ENCODE results near the gene PGBD5.

PGBD5 gene

DNA sequence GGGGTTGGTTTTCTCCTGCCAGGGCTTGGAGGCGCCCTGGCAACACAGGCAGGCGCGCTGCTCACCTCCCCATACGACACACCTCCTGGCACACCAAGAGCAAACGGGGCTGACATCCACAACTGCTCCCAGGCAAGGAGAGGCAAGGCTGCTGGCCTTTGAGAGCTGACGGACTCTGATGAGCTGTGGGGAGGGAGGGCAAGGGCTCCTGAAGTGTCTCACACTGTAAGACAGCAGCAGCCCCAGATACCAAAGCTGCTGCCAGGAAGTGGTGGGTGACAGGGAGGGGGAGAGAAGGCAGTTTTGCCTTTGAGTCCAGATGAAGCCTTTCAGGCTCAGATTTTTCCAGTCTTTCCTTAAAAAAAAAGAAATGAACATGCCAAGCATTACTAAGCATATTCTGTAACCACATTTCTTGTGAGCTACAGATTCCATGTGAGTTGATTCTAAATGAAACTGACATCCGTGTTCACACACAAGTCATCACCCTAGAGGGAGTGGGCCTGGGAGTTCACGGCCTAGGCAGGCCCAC lies 24.3 kb downstream of the PGBD5 start:
- DNase-seq, result no peak
- Histone ChIP-seq H3K4me1 (no peaks in the 10 kb centered on the region), H3K9me3 (no peaks in the 10 kb centered on the region), H3K27me3 (no peaks in the 10 kb centered on the region), H3K4me3 (ENCODE audit: low read depth, low read length) (no peak overlapping the region), H3K36me3 (peaks cover under 1% of the 10 kb centered on the region; the same call in 1 of the 2 replicates)
- TF ChIP-seq, protein P1, sequence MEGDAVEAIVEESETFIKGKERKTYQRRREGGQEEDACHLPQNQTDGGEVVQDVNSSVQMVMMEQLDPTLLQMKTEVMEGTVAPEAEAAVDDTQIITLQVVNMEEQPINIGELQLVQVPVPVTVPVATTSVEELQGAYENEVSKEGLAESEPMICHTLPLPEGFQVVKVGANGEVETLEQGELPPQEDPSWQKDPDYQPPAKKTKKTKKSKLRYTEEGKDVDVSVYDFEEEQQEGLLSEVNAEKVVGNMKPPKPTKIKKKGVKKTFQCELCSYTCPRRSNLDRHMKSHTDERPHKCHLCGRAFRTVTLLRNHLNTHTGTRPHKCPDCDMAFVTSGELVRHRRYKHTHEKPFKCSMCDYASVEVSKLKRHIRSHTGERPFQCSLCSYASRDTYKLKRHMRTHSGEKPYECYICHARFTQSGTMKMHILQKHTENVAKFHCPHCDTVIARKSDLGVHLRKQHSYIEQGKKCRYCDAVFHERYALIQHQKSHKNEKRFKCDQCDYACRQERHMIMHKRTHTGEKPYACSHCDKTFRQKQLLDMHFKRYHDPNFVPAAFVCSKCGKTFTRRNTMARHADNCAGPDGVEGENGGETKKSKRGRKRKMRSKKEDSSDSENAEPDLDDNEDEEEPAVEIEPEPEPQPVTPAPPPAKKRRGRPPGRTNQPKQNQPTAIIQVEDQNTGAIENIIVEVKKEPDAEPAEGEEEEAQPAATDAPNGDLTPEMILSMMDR (IDR thresholded peaks at IDR 0.05; ENCODE audit: low read depth, low read length), result no peak

DNA sequence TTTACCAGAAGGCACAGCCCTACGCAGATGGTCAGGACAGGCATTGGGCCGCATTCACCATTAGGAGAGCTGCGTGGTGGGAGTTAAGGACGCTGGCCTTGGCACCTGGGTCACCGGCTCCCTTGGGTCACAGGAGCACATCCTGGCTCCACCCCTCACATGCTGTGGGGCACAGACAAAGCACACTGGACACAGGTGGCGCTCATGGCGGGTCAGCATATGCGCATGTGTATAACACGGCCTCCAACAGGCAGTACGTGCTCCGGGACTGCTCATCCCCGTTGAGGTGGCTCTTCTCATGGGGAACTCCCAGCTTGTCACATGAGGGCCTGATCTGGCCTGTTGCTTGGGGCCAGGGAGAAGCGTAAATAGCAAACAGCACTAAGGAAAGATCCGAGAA lies 25.0 kb downstream of the PGBD5 start:
- no peak overlapping the region for H3K4me3 ChIP-seq (ENCODE audit: low read depth, low read length)
- H3K36me3 ChIP-seq, result peaks cover 2% of the 10 kb centered on the region; the same call in 1 of the 2 replicates
- no peak for DNase-seq
- no peaks in the 10 kb centered on the region for H3K9me3 ChIP-seq
- no peaks in the 10 kb centered on the region for H3K27me3 ChIP-seq
- TF ChIP-seq, protein P1 (IDR thresholded peaks at IDR 0.05; ENCODE audit: low read depth, low read length), result no peak
- H3K4me1 ChIP-seq, result no peaks in the 10 kb centered on the region

DNA sequence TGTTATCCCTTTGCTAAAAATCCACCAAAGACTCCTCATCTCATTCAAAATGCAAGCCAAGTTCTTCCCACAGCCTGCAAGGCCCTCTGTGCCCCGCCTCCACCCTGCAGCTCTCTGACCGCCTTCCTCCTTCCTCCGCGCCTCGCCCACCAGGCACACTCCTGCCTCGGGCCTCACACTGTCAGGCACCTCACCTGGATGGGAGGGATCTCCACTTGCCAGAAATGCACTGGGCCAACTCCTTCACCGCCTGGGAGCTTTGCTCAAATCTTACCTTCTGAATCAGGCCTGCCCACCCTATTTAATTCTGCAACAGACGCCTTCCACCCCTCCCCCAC lies 26.2 kb downstream of the PGBD5 start:
- H3K4me1 ChIP-seq, result no peaks in the 10 kb centered on the region
- TF ChIP-seq, protein P1 (IDR thresholded peaks at IDR 0.05; ENCODE audit: low read depth, low read length), result no peak
- DNase-seq, result no peak
- H3K9me3 ChIP-seq, result no peaks in the 10 kb centered on the region
- peaks cover 2% of the 10 kb centered on the region; the same call in 1 of the 2 replicates for H3K36me3 ChIP-seq
- no peaks in the 10 kb centered on the region for H3K27me3 ChIP-seq
- H3K4me3 ChIP-seq (ENCODE audit: low read depth, low read length), result no peak overlapping the region

DNA sequence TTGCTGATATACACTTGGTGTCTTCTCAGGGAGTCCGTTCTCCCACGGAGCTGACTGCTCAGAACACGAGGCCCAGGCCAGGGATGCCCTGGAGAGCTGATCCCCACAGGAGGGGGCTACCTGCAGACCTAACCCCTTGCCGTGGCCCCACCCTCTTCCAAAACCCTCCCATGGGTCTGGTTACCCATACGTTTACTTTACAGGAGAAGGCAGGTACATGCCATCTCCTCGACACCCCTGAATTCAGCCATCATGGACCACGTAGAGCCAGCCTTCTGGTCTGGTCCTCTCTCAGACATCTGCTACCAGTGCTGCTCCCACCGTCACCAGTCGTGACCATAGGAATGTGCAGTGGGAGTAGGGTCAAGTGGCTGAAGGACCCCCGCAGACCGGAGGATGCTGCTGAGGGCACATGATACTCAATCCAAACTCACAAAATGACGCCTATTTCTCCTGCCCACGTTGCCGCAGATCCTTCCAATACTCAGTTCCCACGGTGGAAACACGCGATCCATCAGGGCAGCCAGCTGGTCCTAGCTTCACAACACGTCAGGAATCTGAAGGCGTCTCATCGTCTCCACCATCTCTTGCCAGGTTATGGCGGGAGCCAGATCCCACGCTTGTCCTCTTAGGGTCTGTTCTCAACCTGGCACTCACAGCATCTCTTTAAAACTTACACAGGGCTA lies 26.7 kb downstream of the PGBD5 start:
- Histone ChIP-seq H3K36me3 (peaks cover 2% of the 10 kb centered on the region; the same call in 1 of the 2 replicates), H3K27me3 (no peaks in the 10 kb centered on the region), H3K4me1 (no peaks in the 10 kb centered on the region), H3K9me3 (no peaks in the 10 kb centered on the region), H3K4me3 (ENCODE audit: low read depth, low read length) (no peak overlapping the region)
- no peak for DNase-seq
- TF ChIP-seq, protein P1 (IDR thresholded peaks at IDR 0.05; ENCODE audit: low read depth, low read length), result no peak

DNA sequence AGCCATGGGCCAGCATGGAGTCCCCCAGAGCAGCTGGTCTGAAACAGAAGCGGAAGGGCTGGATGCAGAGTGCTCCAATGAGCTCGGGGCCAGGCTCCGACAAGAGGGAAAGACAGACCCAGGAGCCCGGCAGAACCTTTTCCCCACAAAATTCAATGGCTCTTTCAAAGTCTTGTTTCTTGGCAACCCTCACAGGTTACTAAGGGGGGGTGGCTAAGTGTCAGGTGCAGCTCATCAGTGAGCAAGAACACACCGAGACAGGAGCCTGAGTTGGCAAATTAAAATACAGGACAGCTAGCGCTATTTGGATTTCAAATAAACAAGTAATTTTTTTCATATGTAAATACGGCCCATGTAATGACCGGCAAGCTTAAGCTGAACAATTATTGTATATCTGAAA lies 27.3 kb downstream of the PGBD5 start:
- Histone ChIP-seq H3K27me3 (no peaks in the 10 kb centered on the region), H3K36me3 (peaks cover 2% of the 10 kb centered on the region; the same call in 1 of the 2 replicates), H3K4me3 (ENCODE audit: low read depth, low read length) (no peak overlapping the region), H3K4me1 (no peaks in the 10 kb centered on the region), H3K9me3 (no peaks in the 10 kb centered on the region)
- DNase-seq, result no peak
- TF ChIP-seq, protein P1 (IDR thresholded peaks at IDR 0.05; ENCODE audit: low read depth, low read length), result no peak

DNA sequence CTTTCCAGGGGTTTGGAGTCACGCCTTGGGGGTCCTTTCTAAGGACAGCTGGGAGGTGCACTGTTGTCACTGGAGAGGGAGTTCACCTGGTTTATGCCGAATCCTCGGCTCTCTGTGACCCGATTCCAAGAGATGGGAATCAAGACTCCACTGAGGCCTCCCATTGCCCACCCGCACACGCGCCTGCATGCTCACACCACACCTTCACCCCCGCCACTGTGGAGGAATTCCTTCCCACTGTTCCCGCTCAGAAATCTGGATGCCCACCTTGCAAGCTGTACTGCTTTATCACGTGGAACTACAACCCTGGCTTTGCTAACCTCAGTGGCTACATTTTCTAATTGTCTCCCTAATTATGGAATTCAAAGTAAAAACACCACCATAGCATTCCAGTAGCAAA lies 29.2 kb downstream of the PGBD5 start:
- Histone ChIP-seq H3K4me3 (ENCODE audit: low read depth, low read length) (no peak overlapping the region), H3K36me3 (peaks cover 2% of the 10 kb centered on the region; the same call in 1 of the 2 replicates), H3K4me1 (peaks cover 4% of the 10 kb centered on the region; the same call in 1 of the 2 replicates), H3K27me3 (no peaks in the 10 kb centered on the region), H3K9me3 (no peaks in the 10 kb centered on the region)
- no peak for DNase-seq
- TF ChIP-seq, protein P1 (IDR thresholded peaks at IDR 0.05; ENCODE audit: low read depth, low read length), result no peak

Measured in BE2C (cell line).